A549 (cell line): ENCODE results near the gene TCF7L1. TPM values are rescaled to one million over a fixed set of nuclear protein-coding genes. Genes with fewer than 3 reads are reported as not detected.

Source experiments
- ATAC-seq, 2 experiments: fragments of 200-7000 bp in 1 of 2; fragments of >200 bp in 1 of 2; cut with Nextera tagmentation in 1 of 2; cut with Tn5 transposase in 1 of 2; 3 replicates each; pipeline versions ENCODE4 v1.8.0 to v1.9.1; 2018 to 2020; ENCODE audit warnings: mild to moderate bottlenecking in 1 of 2, moderate library complexity in 1 of 2
- CTCF ChIA-PET: fragments of 300-600 bp; sonication (Branson Sonifier 250); formaldehyde crosslinking; extraction: SDS; loops from one replicate; lab custom pipeline; 2021; ENCODE audit warnings: antibody characterized with exemption, inconsistent platforms; lab: Yijun Ruan, JAX
- POLR2A ChIA-PET: fragments of 350-600 bp; formaldehyde crosslinking; extraction: SDS; loops from one replicate; lab custom pipeline; 2021; ENCODE audit warnings: antibody characterized with exemption, inconsistent platforms; lab: Yijun Ruan, JAX
- DNase-seq, 2 experiments: peaks; one replicate each; pipeline versions ENCODE4 v3.0.0 to v3.0.0-alpha.2; 2011 to 2016; ENCODE audit warnings: low read depth in 1 of 2, low spot score in 1 of 2
- FAIRE-seq: peaks from 2 replicates; lab custom pipeline; 2011; peaks lifted over from hg19 to GRCh38; lab: Jason Lieb, UNC
- H3K27ac ChIP-seq, 2 experiments: fragments of >200 bp; sonication (Bioruptor Twin); formaldehyde crosslinking; 3 replicates each; pipeline ENCODE4 v1.5.1; 2016 to 2017
- H3K4me1 ChIP-seq: fragments of >200 bp; sonication (Bioruptor Twin); formaldehyde crosslinking; 3 replicates; pipeline ENCODE4 v1.6.1; 2016
- H3K4me2 ChIP-seq: fragments of >200 bp; sonication (Bioruptor Twin); formaldehyde crosslinking; 3 replicates; pipeline ENCODE4 v1.6.1; 2016
- H3K4me3 ChIP-seq: fragments of >200 bp; sonication (Bioruptor Twin); formaldehyde crosslinking; 3 replicates; pipeline ENCODE4 v1.5.1; 2016
- H3K9me3 ChIP-seq: fragments of >200 bp; sonication (Bioruptor Twin); formaldehyde crosslinking; 3 replicates; pipeline ENCODE4 v1.6.1; 2016
- CHD2 ChIP-seq: fragments of 150-350 bp; IDR thresholded peaks from 2 replicates; pipeline ENCODE4 v1.6.1; 2014; ENCODE audit warnings: low read length; ENCODE audit not compliant: partially characterized antibody
- CHD4 ChIP-seq: fragments of 200-600 bp; sonication (generic); IDR thresholded peaks from 2 replicates; pipeline ENCODE4 v1.6.1; 2016; ENCODE audit warnings: antibody characterized with exemption, mild to moderate bottlenecking, borderline replicate concordance
- CTCF ChIP-seq: fragments of >200 bp; sonication (Bioruptor Twin); formaldehyde crosslinking; IDR thresholded peaks from 3 replicates; pipeline ENCODE4 v1.5.1; 2016
- ELK1 ChIP-seq: fragments of 150-350 bp; IDR thresholded peaks from 2 replicates; pipeline ENCODE4 v1.6.1; 2014; ENCODE audit warnings: low read depth, mild to moderate bottlenecking, low read length
- FOSL2 ChIP-seq, 2 experiments: fragments of 450-650 bp in 1 of 2; fragments of >200 bp in 1 of 2; sonication (Bioruptor Twin) in 1 of 2; formaldehyde crosslinking; IDR thresholded peaks; 2 replicates each; pipeline versions ENCODE4 v1.5.0 to v1.6.1; 2016 to 2020; ENCODE audit warnings: mild to moderate bottlenecking in 1 of 2, moderate library complexity in 1 of 2
- HMGXB4 ChIP-seq: fragments of 250-450 bp; sonication (Bioruptor Pico); IDR thresholded peaks from 2 replicates; pipeline ENCODE4 v1.5.0; 2021; ENCODE audit warnings: mild to moderate bottlenecking, moderate library complexity, borderline replicate concordance
- HOXA7 ChIP-seq: fragments of 250-450 bp; sonication (Bioruptor Pico); IDR thresholded peaks from 2 replicates; pipeline ENCODE4 v1.5.0; 2020; ENCODE audit warnings: mild to moderate bottlenecking, moderate library complexity
- KDM1A ChIP-seq: fragments of 200-600 bp; sonication (generic); IDR thresholded peaks from 2 replicates; pipeline ENCODE4 v1.6.1; 2016; ENCODE audit warnings: low read depth, mild to moderate bottlenecking
- MAX ChIP-seq: IDR thresholded peaks from 2 replicates; pipeline ENCODE4 v1.6.1; 2012
- NR3C1 ChIP-seq: fragments of >200 bp; sonication (Bioruptor Twin); formaldehyde crosslinking; IDR thresholded peaks from 3 replicates; pipeline ENCODE4 v1.6.1; 2017
- POLR2A ChIP-seq: IDR thresholded peaks from 2 replicates; pipeline ENCODE4 v1.6.1; 2012; ENCODE audit warnings: mild to moderate bottlenecking, low read length
- POLR2AphosphoS2 ChIP-seq: conservative IDR thresholded peaks from 2 replicates; pipeline ENCODE4 v1.6.1; 2012; ENCODE audit warnings: low read length, improper control_type of control experiment, inconsistent platforms
- RAD21 ChIP-seq, 2 experiments: fragments of >200 bp in 1 of 2; sonication (Bioruptor Twin) in 1 of 2; formaldehyde crosslinking in 1 of 2; IDR thresholded peaks in 1 of 2; conservative IDR thresholded peaks in 1 of 2; 2 replicates in 1 of 2; 3 replicates in 1 of 2; pipeline ENCODE4 v1.6.1; 2012 to 2018; ENCODE audit warnings: inconsistent platforms in 1 of 2
- RFX5 ChIP-seq: fragments of 450-650 bp; IDR thresholded peaks from 2 replicates; pipeline ENCODE4 v1.7.1; 2014; ENCODE audit warnings: antibody characterized with exemption, mild to moderate bottlenecking, moderate library complexity
- RNF2 ChIP-seq: fragments of 200-600 bp; sonication (generic); IDR thresholded peaks from 2 replicates; pipeline ENCODE4 v1.6.1; 2016; ENCODE audit warnings: low read depth, mild to moderate bottlenecking, antibody characterized with exemption, moderate library complexity, borderline replicate concordance
- SMC3 ChIP-seq: fragments of >200 bp; sonication (Bioruptor Twin); formaldehyde crosslinking; IDR thresholded peaks from 3 replicates; pipeline ENCODE4 v1.6.1; 2018; ENCODE audit warnings: inconsistent platforms
- TP53 ChIP-seq: fragments of 250-450 bp; sonication (Bioruptor Pico); IDR thresholded peaks from 2 replicates; pipeline ENCODE4 v1.5.0; 2021; ENCODE audit warnings: mild to moderate bottlenecking, moderate library complexity
- ZFP36 ChIP-seq: fragments of 450-650 bp; IDR thresholded peaks from 2 replicates; pipeline ENCODE4 v1.6.1; 2014; ENCODE audit warnings: borderline replicate concordance; ENCODE audit not compliant: partially characterized antibody
- WGBS: methylation state at CpG from one replicate; pipeline ENCODE4 v1.1.6; 2017; ENCODE audit errors: missing lambda C conversion rate; 5-methylcytosine and 5-hydroxymethylcytosine counted together
- polyA plus RNA-seq, 4 experiments: library from polyadenylated mRNA; depleted of rRNA in 3 of 4; stranded (reverse); fragments of >200 nt; fragmentation: RNase III in 1 of 4; extraction: RNeasy Plus Mini Kit Qiagen cat#74134 plus additional on column Dnase treatment in 1 of 4; gene quantifications; 2 replicates in 3 of 4; 3 replicates in 1 of 4; pipeline ENCODE4 v1.2.3, GENCODE V29; 2011 to 2017
- TF ChIP-seq, protein P1 (sequence below): fragments of >200 bp; sonication (Bioruptor Twin); formaldehyde crosslinking; IDR thresholded peaks from 3 replicates; pipeline ENCODE4 v1.6.1; 2016

Gene TCF7L1
- polyA plus RNA-seq, 2 of the 4 experiments (the other 2 are of a cell fraction): 0.68 to 4.4 TPM

- no peak overlapping the region for H3K4me3 ChIP-seq
- no peak for FAIRE-seq
- peak; percentile 54 to 87; a peak in 4 of 6 replicates for ATAC-seq
- WGBS: 68% methylated on average over 24 of the region's 24 CpGs
- DNase-seq: peak; percentile 51 to 73
- POLR2A ChIA-PET: no interaction called here
- H3K9me3 ChIP-seq: no peaks in the 10 kb centered on the region
- TF ChIP-seq RAD21 (conservative IDR thresholded peaks at IDR 0.05 in 1 of 2, IDR thresholded peaks at IDR 0.05 in 1 of 2): peak in 1 of 2 experiments; percentile 34; a peak in 2 of 5 replicates
- peak; percentile 34 for TF ChIP-seq CTCF
- no peak for TF ChIP-seq NR3C1
- TF ChIP-seq ELK1: no peak
- no peak for TF ChIP-seq FOSL2 (IDR thresholded peaks at IDR 0.05)
- no peak for TF ChIP-seq FOSL2 (CRISPR knock-in tag; IDR thresholded peaks at IDR 0.05)
- 0 out of 3 replicates have a peak, but pooled peaks have one; percentile 8 for TF ChIP-seq SMC3
- TF ChIP-seq, all 56 proteins: peak for 3
- H3K4me1 ChIP-seq: peaks cover 4% of the 10 kb centered on the region
- CTCF ChIA-PET: interaction anchor here (1.1 to 2.9 kb wide), 5 partner anchors 8 to 176 kb away, joined by 3 to 13 read pairs (median 6); no protein-coding TSS in a partner anchor
- H3K4me2 ChIP-seq: no peak overlapping the region
- H3K27ac ChIP-seq: no peak overlapping the region
These were observed 110.2 kb downstream of the TCF7L1 start for GRCh38 chr2:85243101-85244072.

DNA sequence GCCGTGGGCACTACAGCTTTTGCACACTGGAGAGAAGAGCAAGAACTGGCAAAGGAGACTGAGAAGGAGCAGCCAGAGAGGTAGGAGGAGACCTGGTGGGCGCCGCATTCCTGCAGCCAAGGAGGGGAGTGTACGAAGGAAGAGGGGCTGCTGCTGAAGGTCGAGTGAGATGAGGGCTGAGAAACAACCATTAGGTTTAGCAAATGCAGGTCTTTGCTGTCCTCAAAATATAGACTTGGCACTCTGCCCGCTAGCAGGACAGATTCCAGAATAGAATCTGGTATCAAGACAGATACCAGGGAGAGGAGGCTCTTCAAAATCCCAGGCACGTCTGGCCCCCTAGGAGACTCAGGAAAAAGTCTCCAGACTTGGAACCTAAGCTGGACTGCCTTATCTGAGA lies 111.6 kb downstream of the TCF7L1 start:
- CTCF ChIA-PET: interaction anchor here (0.8 to 4.2 kb wide), 8 partner anchors 10 to 178 kb away, joined by 3 to 16 read pairs (median 8); no protein-coding TSS in a partner anchor
- ATAC-seq: no peak
- TF ChIP-seq MAX: no peak
- no peak for TF ChIP-seq RNF2
- TF ChIP-seq, protein P1, sequence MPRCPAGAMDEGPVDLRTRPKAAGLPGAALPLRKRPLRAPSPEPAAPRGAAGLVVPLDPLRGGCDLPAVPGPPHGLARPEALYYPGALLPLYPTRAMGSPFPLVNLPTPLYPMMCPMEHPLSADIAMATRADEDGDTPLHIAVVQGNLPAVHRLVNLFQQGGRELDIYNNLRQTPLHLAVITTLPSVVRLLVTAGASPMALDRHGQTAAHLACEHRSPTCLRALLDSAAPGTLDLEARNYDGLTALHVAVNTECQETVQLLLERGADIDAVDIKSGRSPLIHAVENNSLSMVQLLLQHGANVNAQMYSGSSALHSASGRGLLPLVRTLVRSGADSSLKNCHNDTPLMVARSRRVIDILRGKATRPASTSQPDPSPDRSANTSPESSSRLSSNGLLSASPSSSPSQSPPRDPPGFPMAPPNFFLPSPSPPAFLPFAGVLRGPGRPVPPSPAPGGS: no peak
- no peak for TF ChIP-seq CHD2
- no peak for TF ChIP-seq HOXA7
- TF ChIP-seq, all 56 proteins: peak for 0
- POLR2A ChIA-PET: no interaction called here
- FAIRE-seq: no peak
- Histone ChIP-seq H3K4me3 (no peak overlapping the region), H3K4me1 (peaks cover 18% of the 10 kb centered on the region), H3K9me3 (no peaks in the 10 kb centered on the region), H3K4me2 (no peak overlapping the region), H3K27ac (no peak overlapping the region)
- DNase-seq: no peak
- WGBS: 77% methylated on average over 7 of the region's 7 CpGs

GRCh38 chr2:85245891-85246290 lies 112.7 kb downstream of the TCF7L1 start:
- ATAC-seq: no peak
- 89% methylated on average over 4 of the region's 4 CpGs for WGBS
- peaks cover 22% of the 10 kb centered on the region for H3K4me1 ChIP-seq
- POLR2A ChIA-PET: no interaction called here
- no peak for FAIRE-seq
- TF ChIP-seq POLR2A (no peak), TP53 (no peak), ZFP36 (no peak), CHD4 (no peak), HMGXB4 (CRISPR knock-in tag) (no peak), POLR2AphosphoS2 (no peak), RFX5 (no peak), KDM1A (no peak), HOXA7 (no peak), ELK1 (no peak)
- CTCF ChIA-PET: interaction anchor here (0.6 to 4.2 kb wide), 6 partner anchors 11 to 179 kb away, joined by 3 to 16 read pairs (median 6); partner anchors contain the start of gene TCF7L1
- DNase-seq: no peak
- H3K27ac ChIP-seq: no peak overlapping the region
- H3K9me3 ChIP-seq: no peaks in the 10 kb centered on the region
- H3K4me2 ChIP-seq: no peak overlapping the region
- H3K4me3 ChIP-seq: no peak overlapping the region
